NCI-H187 treated with DMSO at 0.1 percent for 48 hours (cell line): ENCODE data around the gene TICAM1.
"Not testable (repeated sequence)": the region's sequence is repeated elsewhere in the genome, so short reads cannot be mapped to it uniquely, and the experiment has no call there.

ENCODE experiments used
- DNase-seq: peaks from one replicate; lab custom pipeline; 2025; lab: John Stamatoyannopoulos, UW

The TICAM1 gene

DNA sequence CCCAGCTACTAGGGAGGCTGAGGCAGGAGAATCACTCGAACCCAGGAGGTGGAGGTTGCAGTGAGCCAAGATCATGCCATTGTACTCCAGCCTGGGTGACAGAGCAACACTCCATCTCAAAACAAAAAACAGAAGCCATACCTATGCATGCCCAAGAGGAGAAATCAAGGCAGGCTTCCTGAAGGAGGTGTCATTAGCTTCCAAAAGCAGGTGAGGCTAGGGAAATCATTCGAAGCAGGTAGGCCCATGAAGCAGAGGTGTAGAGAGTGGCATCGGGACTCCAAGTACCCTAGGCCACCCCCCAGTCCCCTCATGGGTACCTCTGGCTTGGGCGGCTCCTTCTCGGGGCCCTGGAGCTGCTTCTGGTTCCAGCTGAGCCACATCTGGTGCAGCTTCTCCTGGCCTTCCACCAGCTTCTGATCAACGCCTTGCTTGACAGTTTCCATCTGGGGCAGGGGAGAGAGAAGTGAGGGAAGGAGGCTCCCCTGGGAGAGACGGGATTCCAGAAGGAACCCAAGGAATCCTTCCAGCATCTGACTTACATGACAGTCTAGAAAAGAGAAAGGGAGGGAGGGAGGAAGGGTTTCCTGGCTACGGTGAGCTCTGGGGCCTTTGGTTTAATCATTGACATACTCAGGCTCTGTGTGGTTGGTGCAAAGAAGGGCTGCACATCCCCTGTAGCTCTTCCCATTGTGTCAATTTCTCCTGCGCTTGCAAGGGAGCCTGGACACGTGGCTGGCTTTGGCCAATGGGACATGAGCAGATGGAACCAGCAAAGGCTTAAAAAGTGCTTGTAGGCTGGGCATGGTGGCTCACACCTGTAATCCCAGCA, 13.1 kb upstream of the TICAM1 start:
- DNase-seq = no peak

DNA sequence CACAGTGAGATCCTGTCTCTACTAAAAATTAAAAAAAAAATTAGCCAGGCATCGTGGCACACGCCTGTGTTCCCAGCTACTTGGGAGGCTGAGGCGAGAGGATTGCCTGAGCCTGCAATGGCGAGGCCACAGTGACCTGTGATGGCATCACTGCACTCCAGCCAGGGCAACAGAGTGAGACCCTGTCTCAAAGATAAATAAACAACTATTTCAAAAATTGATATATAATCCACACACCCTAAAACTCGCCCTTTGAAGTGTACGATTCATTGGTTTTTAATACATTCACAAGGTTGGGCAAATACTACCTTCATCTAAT, 12.1 kb upstream of the TICAM1 start:
- no peak for DNase-seq

DNA sequence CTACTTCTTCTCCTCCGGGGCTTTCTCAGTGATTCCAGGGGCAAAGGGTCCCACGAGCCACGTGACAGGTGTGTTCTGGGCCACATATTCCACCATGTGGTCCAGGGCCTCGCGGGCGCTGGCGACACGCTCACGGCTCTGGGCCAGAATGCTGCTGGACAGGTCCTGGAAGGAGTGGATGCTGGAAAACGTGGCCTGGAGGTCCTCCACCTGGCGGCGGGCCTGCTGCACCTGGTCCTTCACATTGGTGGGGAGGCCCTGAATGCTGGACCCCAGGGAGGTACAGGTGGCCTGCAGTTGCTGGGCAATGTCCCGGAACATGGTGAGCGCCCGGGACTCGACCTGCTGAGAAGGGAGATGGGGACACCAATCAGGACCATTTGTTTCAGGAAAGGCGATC, 7.7 kb upstream of the TICAM1 start:
- no peak for DNase-seq

DNA sequence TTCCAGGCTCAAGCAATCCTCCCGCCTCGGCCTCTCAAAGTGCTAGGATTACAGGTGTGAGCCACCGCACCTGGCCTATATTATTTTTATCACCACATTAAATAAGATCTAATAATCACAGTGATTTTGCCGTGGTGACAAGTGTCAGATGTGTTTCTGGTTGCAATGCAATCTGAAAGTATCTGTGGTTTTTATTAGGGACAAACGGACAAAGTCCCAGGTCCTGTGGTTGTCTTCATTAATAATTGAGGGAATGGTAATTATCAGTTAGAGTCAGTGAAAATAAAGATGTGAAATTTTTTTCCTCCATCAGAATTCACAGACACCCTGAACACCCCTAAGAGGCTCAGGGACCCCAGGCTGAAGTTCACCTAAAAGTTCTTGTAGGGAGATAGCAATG, 1.3 kb upstream of the TICAM1 start:
- no peak for DNase-seq

DNA sequence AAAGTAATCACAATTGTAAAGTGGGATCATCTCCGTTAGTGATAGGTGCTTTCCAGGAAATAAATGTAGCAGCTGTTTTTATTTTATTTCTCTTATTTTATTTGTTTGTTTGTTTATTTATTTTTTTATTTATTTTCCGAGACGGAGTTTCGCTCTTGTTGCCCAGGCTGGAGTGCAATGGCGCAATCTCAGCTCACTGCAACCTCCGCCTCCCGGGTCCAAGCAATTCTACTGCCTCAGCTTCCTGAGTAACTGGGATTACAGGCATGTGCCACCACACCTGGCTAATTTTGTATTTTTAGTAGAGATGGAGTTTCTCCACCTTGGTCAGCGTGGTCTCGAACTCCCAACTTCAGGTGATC, 448 bp upstream of the TICAM1 start:
- not testable (repeated sequence) for DNase-seq

DNA sequence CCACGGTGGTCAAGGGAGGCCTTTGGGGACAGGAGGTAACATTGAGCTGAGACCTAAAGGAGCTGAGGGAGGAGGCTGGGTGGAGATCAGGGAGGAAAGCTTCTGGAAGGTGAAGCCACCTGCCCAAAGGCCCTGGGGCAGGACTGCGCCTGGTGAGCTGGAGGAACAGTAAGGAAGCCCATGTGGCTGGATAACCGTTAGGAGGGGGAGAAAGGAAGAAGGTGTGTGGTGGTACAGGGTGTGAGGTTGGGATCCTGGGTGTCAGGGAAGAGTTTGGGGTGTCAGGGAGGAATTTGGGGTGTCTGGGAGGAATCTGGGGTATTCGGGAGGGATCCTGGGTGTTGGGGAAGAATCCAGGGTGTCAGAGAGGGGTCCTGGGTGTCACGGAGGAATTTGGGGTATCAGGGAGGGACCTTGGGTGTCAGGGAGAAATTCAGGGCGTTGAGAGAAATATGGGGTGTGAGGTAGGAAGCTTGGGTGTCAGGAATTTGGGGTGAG, 695 bp downstream of the TICAM1 start:
- DNase-seq = no peak

DNA sequence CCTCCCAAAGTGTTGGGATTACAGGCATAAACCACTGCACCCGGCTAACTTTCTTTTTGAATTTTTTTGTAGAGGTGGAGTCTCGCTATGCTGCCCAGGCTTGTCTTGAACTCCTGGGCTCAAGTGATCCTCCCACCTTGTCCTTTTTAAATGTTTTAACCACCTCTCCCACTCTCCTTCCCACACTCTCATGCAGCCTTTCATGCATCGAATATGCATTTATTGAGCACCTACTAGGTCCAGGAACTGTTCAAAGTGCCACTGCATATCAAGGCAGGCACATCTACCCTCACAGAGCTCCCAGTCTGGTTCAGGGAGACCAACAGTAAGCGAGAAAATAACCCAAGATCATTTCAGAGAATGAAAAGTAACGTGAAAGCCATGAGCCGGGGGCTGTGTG, 1.2 kb downstream of the TICAM1 start:
- no peak for DNase-seq

DNA sequence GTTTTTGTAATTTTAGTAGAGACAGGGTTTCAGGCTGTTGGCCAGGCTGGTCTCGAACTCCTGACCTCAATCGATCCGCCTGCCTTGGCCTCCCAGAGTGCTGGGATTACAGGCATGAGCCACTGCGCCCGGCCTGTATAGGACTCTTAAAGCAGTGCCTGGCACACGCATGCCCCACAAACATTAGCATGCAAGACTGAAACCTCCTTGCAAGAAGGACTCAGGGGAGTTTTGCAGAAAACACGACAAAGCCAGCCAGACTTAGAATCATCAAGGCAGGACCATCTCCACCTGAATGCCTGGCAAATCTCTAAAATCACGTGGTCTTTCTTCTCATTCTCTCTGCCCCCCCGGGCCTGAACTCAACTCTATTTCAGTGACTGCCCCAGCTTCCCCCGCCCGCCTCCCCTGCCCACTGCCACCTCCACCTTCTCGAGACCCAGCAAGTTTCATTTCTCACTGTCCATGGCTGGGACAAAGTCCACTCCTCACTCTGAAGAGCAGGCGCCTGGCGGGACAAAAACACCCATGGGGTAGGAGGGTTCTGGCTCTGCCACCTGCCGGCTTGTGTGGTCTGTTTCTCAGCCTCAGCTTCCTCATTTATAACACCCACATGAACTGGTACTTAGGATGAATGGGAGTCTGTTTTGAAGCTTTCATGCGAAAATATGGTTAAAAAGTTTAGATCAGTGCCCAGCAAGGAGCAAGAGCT, 2.4 kb downstream of the TICAM1 start:
- no peak for DNase-seq

DNA sequence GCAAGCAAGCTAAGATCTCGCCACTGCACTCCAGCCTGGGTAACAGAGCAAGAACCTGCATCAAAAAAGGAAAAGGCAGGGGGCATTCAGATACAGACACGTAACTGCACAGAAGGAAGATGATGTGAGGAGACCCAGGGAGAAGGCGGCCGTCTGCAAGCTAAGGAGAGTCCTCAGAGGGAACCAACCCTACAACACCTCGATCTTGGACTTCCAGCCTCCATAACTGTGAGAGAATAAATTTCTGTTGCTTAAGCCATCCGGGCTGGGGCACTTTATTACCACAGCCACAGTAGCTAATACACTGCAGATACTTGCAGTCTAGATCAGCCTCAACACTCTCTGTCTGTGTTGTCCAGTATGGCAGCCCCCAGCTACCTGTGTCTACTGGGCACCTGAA, 7.9 kb downstream of the TICAM1 start:
- DNase-seq = no peak

DNA sequence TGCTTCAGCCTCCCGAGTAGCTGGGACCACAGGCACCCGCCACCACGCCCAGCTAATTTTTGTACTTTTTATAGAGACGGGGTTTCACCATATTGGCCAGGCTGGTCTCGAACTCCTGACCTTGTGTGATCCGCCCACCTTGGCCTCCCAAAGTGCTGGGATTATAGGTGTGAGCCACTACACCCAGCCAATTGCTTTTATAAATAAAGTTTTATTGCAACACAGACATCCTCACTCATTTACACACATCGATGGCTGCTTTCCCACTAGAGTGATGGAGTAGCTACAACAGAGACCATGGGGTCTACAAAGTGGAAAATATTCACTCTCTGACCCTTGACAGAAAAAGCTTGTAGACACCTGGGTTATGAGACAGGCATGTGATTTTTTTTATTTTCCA, 9.2 kb downstream of the TICAM1 start:
- DNase-seq = not testable (repeated sequence)

DNA sequence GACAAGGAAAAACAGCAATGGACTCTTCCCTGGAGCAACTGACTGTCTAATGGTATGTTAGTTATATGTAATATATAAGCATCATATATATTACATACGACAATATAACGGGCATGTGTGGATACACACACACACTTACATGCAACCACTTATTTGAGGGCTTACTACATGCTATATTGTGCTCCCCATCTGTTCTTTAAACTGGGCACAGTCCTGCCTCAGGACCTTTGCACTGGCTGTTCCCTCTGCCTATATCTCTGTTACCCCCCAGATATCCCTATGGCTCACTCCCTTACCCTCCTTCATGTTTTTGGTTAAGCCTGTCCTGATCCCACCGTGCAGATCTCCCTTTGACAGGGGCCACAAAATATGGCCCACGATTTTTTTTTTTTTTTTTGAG, 10.2 kb downstream of the TICAM1 start:
- DNase-seq = no peak

DNA sequence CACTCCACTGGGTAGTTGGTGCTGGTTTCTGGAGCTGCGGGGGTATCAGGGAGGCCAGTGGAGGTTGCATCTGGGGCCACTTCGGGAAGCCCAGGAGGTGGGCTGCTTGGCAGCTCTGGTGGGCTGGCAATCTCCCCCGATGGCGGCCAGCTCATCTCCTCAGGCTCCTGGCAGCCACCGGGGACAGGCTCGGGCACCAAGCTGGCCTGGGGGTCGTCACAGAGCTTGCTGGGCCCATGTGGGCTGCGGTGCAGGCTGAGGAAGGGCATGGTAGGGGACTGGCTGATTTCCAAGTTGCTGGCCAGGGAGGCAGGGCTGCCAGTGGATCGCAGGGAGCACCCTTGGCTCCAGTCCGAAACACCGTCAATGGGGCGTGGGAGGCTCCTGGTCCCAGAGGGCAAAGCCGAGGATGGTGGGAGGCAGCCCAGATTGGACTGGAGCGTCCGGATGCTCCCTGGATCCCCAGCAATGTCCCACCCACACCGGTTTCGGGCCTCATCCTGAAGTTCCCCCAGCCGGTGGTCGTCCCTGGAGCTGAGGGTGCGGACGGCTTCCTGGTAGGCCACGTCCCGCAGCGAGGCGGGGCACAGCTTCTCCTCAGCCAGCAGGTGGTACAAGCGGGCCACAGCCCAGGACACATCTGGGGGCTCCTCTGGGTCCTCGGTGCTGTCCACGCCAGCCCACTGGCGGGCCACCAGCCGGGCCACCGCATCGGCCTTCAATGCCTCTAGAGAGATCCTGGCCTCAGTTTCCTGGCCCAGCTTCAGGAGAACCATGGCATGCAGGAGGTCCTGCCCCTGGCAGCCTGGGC, 13.8 kb downstream of the TICAM1 start:
- no peak for DNase-seq

DNA sequence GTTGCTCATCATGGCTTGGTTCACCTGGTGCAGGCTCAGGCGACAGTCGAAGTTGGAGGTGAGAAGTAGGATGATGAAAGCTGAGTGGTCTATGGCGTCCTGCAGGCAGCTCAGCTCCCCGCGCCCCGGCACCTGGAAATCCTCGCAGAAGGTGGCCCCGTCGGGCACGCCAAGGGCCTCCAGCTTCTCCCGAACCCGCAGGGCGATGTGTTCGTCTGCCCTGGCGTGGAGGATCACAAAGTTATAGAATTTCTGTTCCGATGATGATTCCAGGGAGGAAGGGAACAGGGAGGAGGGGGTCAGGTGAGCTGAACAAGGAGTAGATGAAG, 14.6 kb downstream of the TICAM1 start:
- DNase-seq = no peak

DNA sequence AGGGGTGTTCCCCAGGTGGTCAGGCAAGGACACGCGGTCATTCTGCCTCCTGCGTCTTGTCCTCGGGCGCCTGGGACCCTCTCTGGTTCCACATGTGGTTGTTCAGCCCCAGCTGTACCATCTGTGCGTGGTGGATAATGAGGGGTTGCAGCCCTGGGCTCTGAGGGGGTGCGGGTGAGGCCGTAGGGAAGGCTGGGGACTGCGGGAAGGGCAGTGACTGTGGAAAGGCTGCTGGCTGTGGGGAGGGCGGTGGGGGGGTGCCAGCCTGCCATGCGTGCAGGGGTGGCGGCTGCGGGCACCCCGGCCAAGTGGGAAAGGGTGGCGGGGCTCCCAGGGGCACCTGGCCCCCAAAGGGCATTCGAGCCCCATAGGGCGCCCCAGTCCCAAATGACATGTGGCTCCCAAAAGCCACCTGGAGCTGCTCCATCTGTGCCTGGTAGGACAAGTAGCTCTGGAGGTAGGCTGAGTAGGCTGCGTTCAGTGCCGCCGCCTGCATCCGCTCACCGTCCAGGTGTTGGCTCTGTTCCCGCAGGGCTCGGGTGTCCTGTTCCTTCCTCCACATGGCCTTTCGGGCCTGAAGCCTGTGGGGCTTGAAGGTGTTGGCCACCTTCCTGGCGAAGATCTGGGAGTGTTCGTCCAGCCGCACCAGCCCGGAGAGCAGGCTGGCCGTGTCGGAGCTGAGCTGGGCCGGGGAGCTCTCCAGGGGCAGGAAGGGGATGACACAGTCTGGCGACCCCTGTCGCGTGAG, 15.1 kb downstream of the TICAM1 start:
- no peak for DNase-seq

DNA sequence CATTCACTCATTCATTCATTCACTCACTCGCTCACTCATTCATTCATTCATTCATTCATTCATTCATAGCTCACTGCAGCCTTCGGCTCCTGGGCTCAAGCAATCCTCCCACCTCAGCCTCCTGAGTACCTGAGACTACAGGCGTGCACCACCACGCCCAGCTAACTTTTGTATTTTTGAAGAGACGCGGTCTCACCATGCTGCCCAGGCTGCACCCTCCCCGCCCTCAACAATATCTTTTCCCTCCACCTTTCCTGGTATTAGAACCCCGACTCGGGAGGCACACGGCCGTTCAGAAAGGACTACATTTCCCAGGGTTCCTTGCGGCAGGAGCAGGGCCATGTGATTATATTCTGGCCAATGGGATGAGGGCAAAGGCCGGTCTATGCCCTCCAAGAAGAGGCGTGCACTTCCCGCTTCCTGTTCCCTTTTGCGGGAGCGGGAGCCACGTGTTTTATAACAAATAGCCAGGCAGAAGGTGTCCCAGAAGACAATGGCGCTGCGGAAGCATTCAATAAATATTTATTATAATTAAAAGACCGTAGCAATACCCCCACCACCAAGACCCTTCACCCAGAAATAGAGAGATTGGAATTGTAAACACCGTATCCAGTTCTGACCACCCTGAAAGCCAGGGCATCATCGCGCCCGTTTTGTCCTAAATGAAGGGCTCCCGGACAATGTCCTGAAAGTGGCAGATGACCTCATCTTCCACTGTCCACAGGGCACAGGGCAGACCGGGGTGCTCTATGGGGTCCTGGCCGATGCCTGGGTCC, 15.9 kb downstream of the TICAM1 start:
- peak; percentile 86 for DNase-seq

DNA sequence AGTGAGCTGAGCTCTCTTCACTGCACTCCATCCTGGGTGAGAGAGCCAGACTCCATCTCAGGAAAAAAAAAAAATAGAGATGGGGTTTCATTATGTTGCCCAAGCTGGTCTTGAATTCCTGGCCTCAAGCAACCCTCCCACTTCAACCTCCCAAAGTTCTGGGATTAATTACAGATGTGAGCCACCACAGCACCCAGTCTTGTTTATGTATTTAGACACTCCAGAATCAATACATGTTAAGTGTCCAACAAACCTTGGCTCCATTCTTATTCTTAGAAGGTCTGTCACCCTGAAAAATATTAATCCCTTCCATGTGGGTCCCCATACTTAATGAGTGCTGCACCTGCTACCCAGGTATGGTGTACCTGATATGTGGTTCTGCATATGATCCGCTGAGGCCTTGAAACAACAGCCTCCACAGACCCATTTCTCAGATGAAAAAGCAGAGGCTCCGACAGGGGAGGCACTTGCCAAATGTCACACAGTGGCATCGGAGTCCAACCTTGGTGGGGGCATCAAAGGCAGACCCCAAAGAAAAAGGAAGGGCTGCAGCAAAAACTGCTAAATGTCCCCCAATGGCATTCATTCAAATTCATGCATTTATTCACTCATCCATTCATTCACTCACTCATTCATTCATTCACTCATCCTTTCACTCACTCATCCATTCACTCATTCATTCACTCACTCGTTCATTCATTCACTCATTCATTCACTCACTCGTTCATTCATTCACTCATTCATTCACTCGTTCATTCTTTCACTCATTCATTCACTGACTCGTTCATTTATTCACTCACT, 16.7 kb downstream of the TICAM1 start:
- DNase-seq = no peak

DNA sequence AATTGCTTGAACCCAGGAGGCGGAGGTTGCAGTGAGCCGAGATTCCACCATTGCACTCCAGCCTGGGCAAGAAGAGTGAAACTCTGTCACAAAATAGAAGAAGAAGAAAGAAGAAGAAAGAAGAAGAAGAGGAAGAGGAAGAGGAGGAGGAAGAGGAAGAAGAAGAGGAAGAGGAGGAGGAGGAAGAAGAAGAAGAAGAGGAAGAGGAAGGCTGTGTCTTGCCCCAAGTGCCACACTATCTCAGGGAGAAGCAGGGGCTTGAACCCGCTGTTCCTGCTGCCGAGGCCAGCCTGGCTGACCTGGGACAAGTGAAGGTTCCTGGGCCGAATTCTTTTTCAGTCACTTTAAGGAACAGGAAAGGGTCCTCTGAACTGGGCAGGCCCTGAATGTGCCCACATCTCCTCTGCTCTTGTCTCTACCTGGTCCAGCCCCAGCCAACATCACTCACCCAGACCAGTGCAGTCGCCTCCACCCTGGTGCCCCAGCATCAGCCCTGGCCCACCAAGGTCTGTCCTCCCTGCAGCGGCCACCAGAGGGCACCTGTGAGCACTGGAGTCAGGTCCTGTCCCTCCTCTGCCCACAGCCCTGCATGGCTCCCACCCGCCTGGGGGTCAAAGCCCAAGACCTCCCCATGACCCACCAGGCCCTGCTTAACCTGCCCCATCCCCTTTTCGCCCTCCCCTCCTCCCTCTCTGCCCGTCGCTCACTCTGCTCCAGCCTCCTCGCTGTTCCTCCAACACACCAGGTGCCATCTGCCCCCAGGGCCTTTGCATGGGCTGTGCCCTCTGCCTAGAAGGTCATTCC, 20.0 kb downstream of the TICAM1 start:
- DNase-seq = no peak

DNA sequence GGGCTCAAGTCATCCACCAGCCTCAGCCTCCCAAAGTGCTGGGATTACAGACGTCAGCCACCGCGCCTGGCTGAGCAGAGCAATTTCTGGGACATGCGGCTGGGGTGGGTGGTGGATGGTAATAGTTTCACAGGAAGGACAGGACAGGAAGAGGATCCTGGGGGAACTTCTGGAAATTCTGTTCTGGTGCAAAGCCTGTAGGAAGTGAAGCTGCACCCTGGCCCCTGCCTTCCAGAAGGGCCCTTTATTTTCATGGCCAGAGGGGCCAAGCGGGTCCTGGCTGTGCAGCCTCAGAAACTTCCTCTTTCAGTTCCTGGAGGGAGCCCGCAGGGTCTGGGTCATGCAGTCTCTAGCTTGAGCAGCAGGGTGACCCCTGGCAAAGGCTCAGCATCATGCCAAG, 24.3 kb downstream of the TICAM1 start:
- no peak for DNase-seq

DNA sequence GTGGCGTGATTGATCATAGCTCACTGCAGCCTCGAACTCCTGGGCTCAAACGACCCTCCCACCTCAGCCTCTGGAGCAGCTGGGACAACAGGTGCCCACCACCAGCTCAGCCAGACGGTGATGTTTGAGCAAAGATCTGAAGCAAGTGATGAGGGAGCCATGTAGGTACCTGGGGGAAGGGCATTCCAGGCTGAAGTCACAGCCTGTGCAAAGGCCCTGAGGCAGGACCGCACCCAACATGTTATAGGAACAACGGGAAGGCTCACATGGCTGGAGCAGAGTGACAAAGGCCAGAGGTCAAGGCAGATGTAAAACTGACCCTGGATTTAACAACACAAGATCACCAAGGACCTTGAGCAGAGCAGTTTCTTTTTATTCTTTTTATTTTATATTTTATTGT, 25.1 kb downstream of the TICAM1 start:
- no peak for DNase-seq

DNA sequence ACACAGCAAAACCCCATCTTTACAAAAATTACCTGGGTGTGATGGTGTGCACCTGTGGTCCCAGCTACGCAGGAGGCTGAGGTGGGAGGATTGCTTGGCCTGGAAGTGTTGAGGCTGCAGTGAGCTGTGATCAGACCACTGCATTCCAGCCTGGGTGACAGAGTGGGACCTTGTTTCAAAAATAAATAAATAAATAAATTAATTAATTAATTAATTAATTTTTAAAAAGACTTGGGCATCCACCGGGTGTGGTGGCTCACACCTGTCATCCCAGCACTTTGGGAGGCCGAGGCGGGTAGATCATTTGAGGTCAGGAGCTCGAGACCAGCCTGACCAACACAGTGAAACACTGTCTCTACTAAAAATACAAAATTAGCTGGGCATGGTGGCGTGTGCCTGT, 26.4 kb downstream of the TICAM1 start:
- DNase-seq = not testable (repeated sequence)
